K562 (cell line): Measurements from ENCODE around the gene ARFGAP1. TPM values are rescaled to one million over a fixed set of nuclear protein-coding genes. Genes with fewer than 3 reads are reported as not detected.

Experiments used
- ATAC-seq: fragments of 200-7000 bp; cut with Tn5 transposase; 3 replicates; pipeline ENCODE4 v1.9.1; 2020; ENCODE audit warnings: moderate library complexity
- BruUV-seq: library from RNA; stranded (reverse); fragments of 400-500 nt; replicated peaks from 2 replicates; lab custom pipeline; 2021; lab: Mats Ljungman, UMichigan
- CTCF ChIA-PET: fragments of 300-600 bp; formaldehyde crosslinking; extraction: SDS; loops from one replicate; lab custom pipeline; 2021; ENCODE audit warnings: low intra/inter-chr PET ratio; lab: Yijun Ruan, JAX
- POLR2A ChIA-PET: fragments of 300-600, 350-650 bp; sonication (Branson Sonifier 250); formaldehyde crosslinking; extraction: SDS; loops from one replicate; lab custom pipeline; 2021; ENCODE audit warnings: antibody characterized with exemption, inconsistent platforms; lab: Yijun Ruan, JAX
- DNase-seq, 4 experiments: peaks; one replicate each; pipeline versions ENCODE4 v3.0.0 to v3.0.0-alpha.2; 2011 to 2018; ENCODE audit warnings: low spot score in 3 of 4, mixed read lengths in 3 of 4; ENCODE audit errors: extremely low read depth in 1 of 4
- FAIRE-seq: peaks from 2 replicates; lab custom pipeline; 2011; peaks lifted over from hg19 to GRCh38; lab: Jason Lieb, UNC
- H2AFZ ChIP-seq: 2 replicates; pipeline ENCODE4 v1.6.0; 2011; ENCODE audit warnings: low read depth, low read length, control low read depth, inconsistent platforms
- H3K27ac ChIP-seq: fragments of 200-600 bp; 3 replicates; pipeline ENCODE4 v1.8.0; 2011; ENCODE audit warnings: low read depth, mild to moderate bottlenecking, control low read depth, inconsistent platforms, low read length, moderate library complexity, mixed read lengths; ENCODE audit errors: extremely low read depth
- H3K27me3 ChIP-seq, 2 experiments: fragments of 300-600 bp in 1 of 2; 2 replicates in 1 of 2; 3 replicates in 1 of 2; pipeline versions ENCODE4 v1.6.0 to v1.8.0; 2011; ENCODE audit warnings: inconsistent platforms in 2 of 2, low read length in 2 of 2, mild to moderate bottlenecking in 1 of 2, mixed read lengths in 1 of 2, moderate library complexity in 1 of 2; ENCODE audit not compliant: control insufficient read depth in 2 of 2, insufficient read depth in 2 of 2
- H3K36me3 ChIP-seq: fragments of 300-600 bp; 3 replicates; pipeline ENCODE4 v1.8.0; 2011; ENCODE audit warnings: mild to moderate bottlenecking, low read length, inconsistent platforms; ENCODE audit not compliant: control insufficient read depth, insufficient read depth
- H3K4me1 ChIP-seq, 2 experiments: fragments of 200-600 bp in 1 of 2; replicated peaks in 1 of 2; 2 replicates in 1 of 2; 3 replicates in 1 of 2; pipeline versions ENCODE4 v1.5.1 to v1.8.0; 2011; ENCODE audit warnings: inconsistent platforms in 2 of 2, low read length in 2 of 2, mild to moderate bottlenecking in 1 of 2, mixed read lengths in 1 of 2, moderate library complexity in 1 of 2; ENCODE audit not compliant: control insufficient read depth in 2 of 2, insufficient read depth in 2 of 2
- H3K4me2 ChIP-seq: 2 replicates; pipeline ENCODE4 v1.6.1; 2011; ENCODE audit warnings: low read length, control low read depth, inconsistent platforms, mixed read lengths; ENCODE audit not compliant: insufficient read depth
- H3K4me3 ChIP-seq: fragments of 200-600 bp; sonication (generic), shearing (Covaris generic); 2 replicates; pipeline ENCODE4 v1.5.1; 2016; ENCODE audit warnings: control low read depth, inconsistent platforms
- H3K79me2 ChIP-seq: fragments of 200-600 bp; 3 replicates; pipeline ENCODE4 v1.8.0; 2011; ENCODE audit warnings: low read length, inconsistent platforms; ENCODE audit not compliant: control insufficient read depth, insufficient read depth
- H3K9ac ChIP-seq, 2 experiments: 2 replicates each; pipeline versions ENCODE4 v1.6.0 to v1.6.1; 2011; ENCODE audit warnings: low read depth in 2 of 2, low read length in 2 of 2, control low read depth in 1 of 2, inconsistent platforms in 1 of 2, mild to moderate bottlenecking in 1 of 2, mixed read lengths in 1 of 2; ENCODE audit not compliant: insufficient read depth in 1 of 2
- H3K9me1 ChIP-seq: one replicate; pipeline ENCODE4 v1.6.0; 2011; ENCODE audit warnings: inconsistent platforms, mild to moderate bottlenecking, low read length, moderate library complexity; ENCODE audit not compliant: control insufficient read depth, insufficient read depth
- H3K9me3 ChIP-seq: replicated peaks from 2 replicates; pipeline ENCODE4 v1.5.1; 2011; ENCODE audit warnings: low read depth, low read length, inconsistent platforms; ENCODE audit not compliant: control insufficient read depth, insufficient read depth
- H4K20me1 ChIP-seq: replicated peaks from 2 replicates; pipeline ENCODE4 v1.6.1; 2011; ENCODE audit warnings: low read length, inconsistent platforms, mixed read lengths; ENCODE audit not compliant: control insufficient read depth, insufficient read depth
- C11orf30 ChIP-seq: fragments of 450-650 bp; IDR thresholded peaks from 2 replicates; pipeline ENCODE4 v1.6.1; 2016; ENCODE audit warnings: low read depth, mild to moderate bottlenecking
- CREBBP ChIP-seq: IDR thresholded peaks from one replicate; pipeline ENCODE4 v1.6.1; 2012; ENCODE audit warnings: low read depth, mild to moderate bottlenecking, control low read depth, inconsistent platforms, low read length
- ETV1 ChIP-seq: fragments of 450-650 bp; conservative IDR thresholded peaks from 2 replicates; pipeline ENCODE4 v1.6.1; 2016; ENCODE audit warnings: missing genetic modification characterization, control low read depth, low read depth, missing compliant biosample characterization
- FOS ChIP-seq: IDR thresholded peaks from 3 replicates; pipeline ENCODE4 v1.6.1; 2011; ENCODE audit not compliant: insufficient read length; ENCODE audit errors: extremely low read depth
- HDAC6 ChIP-seq: IDR thresholded peaks from 2 replicates; pipeline ENCODE4 v1.6.1; 2012; ENCODE audit warnings: low read depth, mild to moderate bottlenecking, control low read depth, inconsistent platforms, low read length, moderate library complexity
- MAFG ChIP-seq: fragments of 450-650 bp; conservative IDR thresholded peaks from 2 replicates; pipeline ENCODE4 v1.6.1; 2016; ENCODE audit warnings: missing genetic modification characterization, missing compliant biosample characterization
- NFE2 ChIP-seq: IDR thresholded peaks from 2 replicates; pipeline ENCODE4 v1.6.1; 2014; ENCODE audit warnings: antibody characterized with exemption, low read depth
- POLR3G ChIP-seq: IDR thresholded peaks from 2 replicates; pipeline ENCODE4 v1.6.1; 2011; ENCODE audit not compliant: insufficient read length, insufficient replicate concordance; ENCODE audit errors: extremely low read depth
- PTTG1 ChIP-seq: fragments of 450-650 bp; IDR thresholded peaks from 2 replicates; pipeline ENCODE4 v1.6.1; 2016; ENCODE audit warnings: low read depth, mild to moderate bottlenecking, missing genetic modification characterization, missing compliant biosample characterization
- PURB ChIP-seq: sonication (generic); formaldehyde crosslinking; IDR thresholded peaks from 2 replicates; pipeline ENCODE4 v1.9.0; 2021; ENCODE audit warnings: low read depth, mild to moderate bottlenecking, missing genetic modification reagents
- SNIP1 ChIP-seq: fragments of 450-650 bp; IDR thresholded peaks from 2 replicates; pipeline ENCODE4 v1.7.1; 2017; ENCODE audit warnings: low read depth, mild to moderate bottlenecking
- ZBTB33 ChIP-seq: sonication (generic); formaldehyde crosslinking; IDR thresholded peaks from 2 replicates; pipeline ENCODE4 v1.8.1; 2023; ENCODE audit warnings: mild to moderate bottlenecking, missing genetic modification reagents
- ZFP1 ChIP-seq: fragments of 450-650 bp; formaldehyde crosslinking; IDR thresholded peaks from 2 replicates; pipeline ENCODE4 v1.4.0; 2020; ENCODE audit warnings: mild to moderate bottlenecking, mixed read lengths
- ZNF121 ChIP-seq: sonication (generic); formaldehyde crosslinking; conservative IDR thresholded peaks from 2 replicates; pipeline ENCODE4 v1.8.0; 2022; ENCODE audit warnings: missing genetic modification reagents
- ZNF212 ChIP-seq: fragments of 450-650 bp; formaldehyde crosslinking; IDR thresholded peaks from 2 replicates; pipeline ENCODE4 v1.4.0; 2020; ENCODE audit warnings: mild to moderate bottlenecking
- ZNF316 ChIP-seq: fragments of 450-650 bp; IDR thresholded peaks from 2 replicates; pipeline ENCODE4 v1.6.1; 2016
- WGBS: fragments of 100-300 bp; shearing (Covaris generic); methylation state at CpG from one replicate; pipeline ENCODE4 v1.1.6; 2016; ENCODE audit warnings: low coverage, mixed read lengths; ENCODE audit not compliant: insufficient coverage; ENCODE audit errors: missing lambda C conversion rate; 5-methylcytosine and 5-hydroxymethylcytosine counted together
- in situ Hi-C: fragments of 300-500 bp; cut with MboI; formaldehyde crosslinking; loops from 4 replicates; pipeline ENCODE4 v1.15.0; 2018; ENCODE audit warnings: inconsistent platforms, mixed read lengths
- intact Hi-C: fragments of 100-400 bp; cut with micrococcal nuclease; formaldehyde crosslinking; loops from 2 replicates; pipeline ENCODE4 v1.14.2; 2022
- polyA plus RNA-seq, 8 experiments: library from polyadenylated mRNA; depleted of rRNA in 4 of 8; stranded (reverse) in 5 of 8; unstranded in 3 of 8; fragments of >200 nt; fragmentation: Nextera tagmentation in 2 of 8; fragmentation: Illumina TruSeq in 1 of 8; extraction: Ambion mirVana in 2 of 8; extraction: Trizol in 1 of 8; gene quantifications; 2 replicates each; pipeline versions ENCODE4 v1.2.1 to v1.2.3, GENCODE V29; 2011 to 2014; ENCODE audit warnings: inconsistent platforms in 1 of 8, missing spikeins in 1 of 8
- total RNA-seq, 7 experiments: library from RNA; depleted of rRNA in 6 of 7; stranded (reverse); fragments of >200 nt in 6 of 7; fragmentation: Illumina TruSeq in 2 of 7; extraction: Trizol in 2 of 7; gene quantifications; 2 replicates each; pipeline versions ENCODE4 v1.2.1 to v1.2.3, GENCODE V29; 2011 to 2021; ENCODE audit warnings: low replicate concordance in 1 of 7

The ARFGAP1 gene
- total and polyA plus RNA-seq, 9 of the 15 experiments (the other 6 are each of a cell fraction or from before 2014, with no cell fraction given), result 0.53 to 102 (median 33.5) TPM

- DNase-seq, result peak in 1 of 4 experiments; percentile 13
- H2AFZ ChIP-seq, result peak overlapping the region; percentile 33
- peak; percentile 18; the same call in 2 of the 3 replicates for ATAC-seq
- no peaks in the 10 kb centered on the region for H3K36me3 ChIP-seq
- peak overlapping the region in 1 of 2 experiments; percentile 52; a peak in 1 of 4 replicates for H3K9ac ChIP-seq
- no peaks in the 10 kb centered on the region for H3K9me1 ChIP-seq
- no TSS peak for BruUV-seq
- TF ChIP-seq ETV1 (no peak), PURB (CRISPR knock-in tag) (no peak), ZNF316 (peak; percentile 31; the same call in 1 of the 2 replicates), MAFG (tag) (peak; percentile 64), PTTG1 (tag) (no peak), NFE2 (peak; percentile 30; the same call in 1 of the 2 replicates), FOS (no peak), C11orf30 (0 out of 2 replicates have a peak, but pooled peaks have one; percentile 34), ZFP1 (CRISPR knock-in tag) (no peak), HDAC6 (no peak), CREBBP (no peak), ZNF121 (CRISPR knock-in tag) (no peak), POLR3G (no peak), ZBTB33 (0 out of 2 replicates have a peak, but pooled peaks have one; percentile 27), SNIP1 (no peak), ZNF212 (CRISPR knock-in tag) (no peak)
- CTCF ChIA-PET, result no interaction called here
- 32% methylated on average over 10 of the region's 14 CpGs for WGBS
- 0 out of 2 replicates have a peak, but pooled peaks cover 7% of the 10 kb centered on the region for H4K20me1 ChIP-seq
- peaks cover 18 to 54% of the 10 kb centered on the region in 2 experiments for H3K27me3 ChIP-seq
- no peak overlapping the region for H3K27ac ChIP-seq
- no peak overlapping the region for H3K4me2 ChIP-seq
- in situ Hi-C loops, result no loop called here
- POLR2A ChIA-PET, result interaction anchor here (0.7 to 1.1 kb wide), 2 partner anchors 23 to 66 kb away, joined by 3 read pairs; no protein-coding TSS in a partner anchor
- intact Hi-C loops, result no loop called here
- H3K4me1 ChIP-seq, result peaks cover 11 to 24% of the 10 kb centered on the region in 2 experiments
- H3K9me3 ChIP-seq, result no peaks in the 10 kb centered on the region
- FAIRE-seq, result peak; percentile 32
- H3K79me2 ChIP-seq, result no peaks in the 10 kb centered on the region
- H3K4me3 ChIP-seq, result no peak overlapping the region
These were observed 8.1 kb upstream of the ARFGAP1 start for GRCh38 chr20:63264519-63264918.
